OCI-LY3 (cell line): Measurements from ENCODE around the gene SAMD13.

Experiments
- EZH2phosphoT487 ChIP-seq: fragments of 200-600 bp; shearing (Covaris generic); IDR thresholded peaks from 2 replicates; pipeline ENCODE4 v1.6.1; 2018; ENCODE audit warnings: antibody characterized with exemption, mixed run types, low read depth
- TF ChIP-seq, protein P1 (sequence below): fragments of 200-600, 300-600 bp; sonication (generic); IDR thresholded peaks from 2 replicates; pipeline ENCODE4 v1.5.1; 2014; ENCODE audit warnings: antibody characterized with exemption, low read length, low read depth

DNA sequence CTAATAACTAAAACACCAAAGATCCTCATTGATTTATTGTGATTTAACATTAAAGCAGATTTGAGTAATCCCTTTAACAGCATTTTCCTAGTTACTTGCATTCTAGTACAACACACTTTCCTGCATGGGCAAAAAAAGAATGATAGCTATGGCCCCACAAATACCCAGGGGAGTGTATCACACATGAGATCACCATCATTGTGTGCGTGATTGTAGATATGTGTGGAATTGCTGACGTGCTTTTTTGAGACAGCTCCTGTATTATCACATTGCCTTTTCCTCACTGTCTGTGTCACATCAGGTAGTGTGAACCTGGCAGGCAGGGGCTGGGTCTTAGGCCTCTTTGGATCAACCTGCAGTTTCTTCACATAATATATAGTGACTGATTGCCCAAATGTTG lies 48.5 kb upstream of the SAMD13 start:
- TF ChIP-seq, protein P1, sequence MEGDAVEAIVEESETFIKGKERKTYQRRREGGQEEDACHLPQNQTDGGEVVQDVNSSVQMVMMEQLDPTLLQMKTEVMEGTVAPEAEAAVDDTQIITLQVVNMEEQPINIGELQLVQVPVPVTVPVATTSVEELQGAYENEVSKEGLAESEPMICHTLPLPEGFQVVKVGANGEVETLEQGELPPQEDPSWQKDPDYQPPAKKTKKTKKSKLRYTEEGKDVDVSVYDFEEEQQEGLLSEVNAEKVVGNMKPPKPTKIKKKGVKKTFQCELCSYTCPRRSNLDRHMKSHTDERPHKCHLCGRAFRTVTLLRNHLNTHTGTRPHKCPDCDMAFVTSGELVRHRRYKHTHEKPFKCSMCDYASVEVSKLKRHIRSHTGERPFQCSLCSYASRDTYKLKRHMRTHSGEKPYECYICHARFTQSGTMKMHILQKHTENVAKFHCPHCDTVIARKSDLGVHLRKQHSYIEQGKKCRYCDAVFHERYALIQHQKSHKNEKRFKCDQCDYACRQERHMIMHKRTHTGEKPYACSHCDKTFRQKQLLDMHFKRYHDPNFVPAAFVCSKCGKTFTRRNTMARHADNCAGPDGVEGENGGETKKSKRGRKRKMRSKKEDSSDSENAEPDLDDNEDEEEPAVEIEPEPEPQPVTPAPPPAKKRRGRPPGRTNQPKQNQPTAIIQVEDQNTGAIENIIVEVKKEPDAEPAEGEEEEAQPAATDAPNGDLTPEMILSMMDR: no peak
- no peak for TF ChIP-seq EZH2phosphoT487
